ENCODE results near the gene GIPC3. TPM values are rescaled to one million over a fixed set of nuclear protein-coding genes. Genes with fewer than 3 reads are reported as not detected.

The GIPC3 gene
- total RNA-seq, 2 donors from 2014 or later = 0.32 to 0.42 TPM

- H3K27ac Mint-ChIP-seq = no peak overlapping the region
- peaks cover 6% of the 10 kb centered on the region for H3K27me3 Mint-ChIP-seq
- H3K4me1 Mint-ChIP-seq = no peaks in the 10 kb centered on the region
- peaks cover 5% of the 10 kb centered on the region for H3K36me3 Mint-ChIP-seq (ENCODE audit: low read depth)
- ATAC-seq (replicated peaks) = no peak
- H3K4me3 Mint-ChIP-seq = no peak overlapping the region
- no peaks in the 10 kb centered on the region for H3K9me3 Mint-ChIP-seq
These were observed 26.6 kb downstream of the GIPC3 start for GRCh38 chr19:3611841-3612240.

GRCh38 chr19:3612330-3612729 lies 27.1 kb downstream of the GIPC3 start:
- H3K4me3 Mint-ChIP-seq = no peak overlapping the region
- no peak overlapping the region for H3K27ac Mint-ChIP-seq
- peaks cover 6% of the 10 kb centered on the region for H3K27me3 Mint-ChIP-seq
- ATAC-seq (replicated peaks) = no peak
- no peaks in the 10 kb centered on the region for H3K4me1 Mint-ChIP-seq
- H3K9me3 Mint-ChIP-seq = no peaks in the 10 kb centered on the region
- peaks cover 5% of the 10 kb centered on the region for H3K36me3 Mint-ChIP-seq (ENCODE audit: low read depth)

GRCh38 chr19:3612901-3613741 lies 27.8 kb downstream of the GIPC3 start:
- H3K27ac Mint-ChIP-seq = no peak overlapping the region
- H3K27me3 Mint-ChIP-seq = peaks cover 2% of the 10 kb centered on the region
- peaks cover 5% of the 10 kb centered on the region for H3K36me3 Mint-ChIP-seq (ENCODE audit: low read depth)
- H3K9me3 Mint-ChIP-seq = no peaks in the 10 kb centered on the region
- no peaks in the 10 kb centered on the region for H3K4me1 Mint-ChIP-seq
- no peak overlapping the region for H3K4me3 Mint-ChIP-seq
- no peak for ATAC-seq (replicated peaks)

GRCh38 chr19:3613818-3614661 lies 28.8 kb downstream of the GIPC3 start:
- H3K27me3 Mint-ChIP-seq = no peaks in the 10 kb centered on the region
- ATAC-seq (replicated peaks) = no peak
- H3K4me3 Mint-ChIP-seq = no peak overlapping the region
- no peaks in the 10 kb centered on the region for H3K4me1 Mint-ChIP-seq
- no peak overlapping the region for H3K27ac Mint-ChIP-seq
- peaks cover 5% of the 10 kb centered on the region for H3K36me3 Mint-ChIP-seq (ENCODE audit: low read depth)
- H3K9me3 Mint-ChIP-seq = no peaks in the 10 kb centered on the region

GRCh38 chr19:3614858-3615505 lies 29.7 kb downstream of the GIPC3 start:
- H3K9me3 Mint-ChIP-seq = no peaks in the 10 kb centered on the region

GRCh38 chr19:3615524-3616135 lies 30.4 kb downstream of the GIPC3 start:
- no peak overlapping the region for H3K27ac Mint-ChIP-seq
- no peaks in the 10 kb centered on the region for H3K9me3 Mint-ChIP-seq
- peaks cover 5% of the 10 kb centered on the region for H3K36me3 Mint-ChIP-seq (ENCODE audit: low read depth)
- H3K27me3 Mint-ChIP-seq = no peaks in the 10 kb centered on the region
- H3K4me1 Mint-ChIP-seq = no peaks in the 10 kb centered on the region
- no peak overlapping the region for H3K4me3 Mint-ChIP-seq
- ATAC-seq (replicated peaks) = no peak

More at GRCh38 chr19:3614858-3615505, 29.7 kb downstream of the GIPC3 start:
- no peak for ATAC-seq (replicated peaks)
- no peaks in the 10 kb centered on the region for H3K4me1 Mint-ChIP-seq
- H3K4me3 Mint-ChIP-seq = no peak overlapping the region
- H3K27me3 Mint-ChIP-seq = no peaks in the 10 kb centered on the region
- H3K27ac Mint-ChIP-seq = no peak overlapping the region
- H3K36me3 Mint-ChIP-seq (ENCODE audit: low read depth) = peaks cover 5% of the 10 kb centered on the region

GRCh38 chr19:3617463-3617862 lies 32.2 kb downstream of the GIPC3 start:
- no peak for ATAC-seq (replicated peaks)
- Mint-ChIP-seq H3K36me3 (ENCODE audit: low read depth) (peaks cover 6% of the 10 kb centered on the region), H3K4me3 (no peak overlapping the region), H3K27ac (peak overlapping the region; percentile 21), H3K9me3 (no peaks in the 10 kb centered on the region), H3K4me1 (no peaks in the 10 kb centered on the region), H3K27me3 (no peaks in the 10 kb centered on the region)

- Mint-ChIP-seq H3K27me3 (no peaks in the 10 kb centered on the region), H3K36me3 (ENCODE audit: low read depth) (peaks cover 13% of the 10 kb centered on the region), H3K27ac (no peak overlapping the region), H3K4me3 (no peak overlapping the region), H3K9me3 (no peaks in the 10 kb centered on the region), H3K4me1 (no peaks in the 10 kb centered on the region)
- peak; percentile 77 for ATAC-seq (replicated peaks)
These were observed 33.0 kb downstream of the GIPC3 start for GRCh38 chr19:3618144-3618810.

- no peaks in the 10 kb centered on the region for H3K27me3 Mint-ChIP-seq
- H3K9me3 Mint-ChIP-seq = no peaks in the 10 kb centered on the region
- no peak for ATAC-seq (replicated peaks)
- peaks cover under 1% of the 10 kb centered on the region for H3K4me1 Mint-ChIP-seq
- H3K36me3 Mint-ChIP-seq (ENCODE audit: low read depth) = peaks cover 13% of the 10 kb centered on the region
- no peak overlapping the region for H3K4me3 Mint-ChIP-seq
- no peak overlapping the region for H3K27ac Mint-ChIP-seq
These were observed 33.7 kb downstream of the GIPC3 start for GRCh38 chr19:3618811-3619630.

- H3K4me3 Mint-ChIP-seq = no peak overlapping the region
- no peaks in the 10 kb centered on the region for H3K9me3 Mint-ChIP-seq
- no peak overlapping the region for H3K27ac Mint-ChIP-seq
- ATAC-seq (replicated peaks) = no peak
- no peaks in the 10 kb centered on the region for H3K27me3 Mint-ChIP-seq
- H3K4me1 Mint-ChIP-seq = peaks cover 6% of the 10 kb centered on the region
- H3K36me3 Mint-ChIP-seq (ENCODE audit: low read depth) = peaks cover 13% of the 10 kb centered on the region
These were observed 34.3 kb downstream of the GIPC3 start for GRCh38 chr19:3619631-3620012.

- no peak overlapping the region for H3K4me3 Mint-ChIP-seq
- H3K9me3 Mint-ChIP-seq = no peaks in the 10 kb centered on the region
- no peak overlapping the region for H3K27ac Mint-ChIP-seq
- H3K36me3 Mint-ChIP-seq (ENCODE audit: low read depth) = peaks cover 13% of the 10 kb centered on the region
- H3K27me3 Mint-ChIP-seq = no peaks in the 10 kb centered on the region
- peaks cover 6% of the 10 kb centered on the region for H3K4me1 Mint-ChIP-seq
- ATAC-seq (replicated peaks) = no peak
These were observed 35.0 kb downstream of the GIPC3 start for GRCh38 chr19:3620145-3620816.

- Mint-ChIP-seq H3K9me3 (no peaks in the 10 kb centered on the region), H3K27ac (no peak overlapping the region), H3K4me3 (no peak overlapping the region), H3K27me3 (no peaks in the 10 kb centered on the region), H3K36me3 (ENCODE audit: low read depth) (peaks cover 13% of the 10 kb centered on the region), H3K4me1 (peaks cover 9% of the 10 kb centered on the region)
- ATAC-seq (replicated peaks) = no peak
These were observed 35.7 kb downstream of the GIPC3 start for GRCh38 chr19:3620817-3621547.
